Measurements from ENCODE around the gene RNPEP.
A peak's percentile ranks its signal among the peaks of the same experiment; 100 is the strongest.
"Not testable (repeated sequence)": the region's sequence is repeated elsewhere in the genome, so short reads cannot be mapped to it uniquely, and the experiment has no call there.

The RNPEP gene, protein sequence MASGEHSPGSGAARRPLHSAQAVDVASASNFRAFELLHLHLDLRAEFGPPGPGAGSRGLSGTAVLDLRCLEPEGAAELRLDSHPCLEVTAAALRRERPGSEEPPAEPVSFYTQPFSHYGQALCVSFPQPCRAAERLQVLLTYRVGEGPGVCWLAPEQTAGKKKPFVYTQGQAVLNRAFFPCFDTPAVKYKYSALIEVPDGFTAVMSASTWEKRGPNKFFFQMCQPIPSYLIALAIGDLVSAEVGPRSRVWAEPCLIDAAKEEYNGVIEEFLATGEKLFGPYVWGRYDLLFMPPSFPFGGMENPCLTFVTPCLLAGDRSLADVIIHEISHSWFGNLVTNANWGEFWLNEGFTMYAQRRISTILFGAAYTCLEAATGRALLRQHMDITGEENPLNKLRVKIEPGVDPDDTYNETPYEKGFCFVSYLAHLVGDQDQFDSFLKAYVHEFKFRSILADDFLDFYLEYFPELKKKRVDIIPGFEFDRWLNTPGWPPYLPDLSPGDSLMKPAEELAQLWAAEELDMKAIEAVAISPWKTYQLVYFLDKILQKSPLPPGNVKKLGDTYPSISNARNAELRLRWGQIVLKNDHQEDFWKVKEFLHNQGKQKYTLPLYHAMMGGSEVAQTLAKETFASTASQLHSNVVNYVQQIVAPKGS

DNA sequence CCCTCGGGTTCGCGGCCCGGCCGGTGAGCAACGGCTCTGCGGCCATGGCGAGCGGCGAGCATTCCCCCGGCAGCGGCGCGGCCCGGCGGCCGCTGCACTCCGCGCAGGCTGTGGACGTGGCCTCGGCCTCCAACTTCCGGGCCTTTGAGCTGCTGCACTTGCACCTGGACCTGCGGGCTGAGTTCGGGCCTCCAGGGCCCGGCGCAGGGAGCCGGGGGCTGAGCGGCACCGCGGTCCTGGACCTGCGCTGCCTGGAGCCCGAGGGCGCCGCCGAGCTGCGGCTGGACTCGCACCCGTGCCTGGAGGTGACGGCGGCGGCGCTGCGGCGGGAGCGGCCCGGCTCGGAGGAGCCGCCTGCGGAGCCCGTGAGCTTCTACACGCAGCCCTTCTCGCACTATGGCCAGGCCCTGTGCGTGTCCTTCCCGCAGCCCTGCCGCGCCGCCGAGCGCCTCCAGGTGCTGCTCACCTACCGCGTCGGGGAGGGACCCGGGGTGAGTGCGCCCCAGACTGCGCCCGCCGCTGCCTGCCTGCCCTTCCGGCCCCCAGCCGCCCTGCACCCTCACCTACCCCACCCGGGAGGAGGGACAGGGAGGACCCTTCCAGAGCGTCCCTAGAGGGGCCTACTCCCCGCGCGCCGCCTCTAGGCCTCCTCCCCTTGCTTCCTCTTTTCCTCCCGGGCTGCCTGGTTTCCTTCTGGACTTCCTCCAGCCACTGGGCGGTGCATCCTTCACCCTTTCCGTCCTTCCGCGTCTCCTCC is at the start of gene RNPEP:
Gene RNPEP (plus strand): TSS at position 26 of the 757 bp plus-strand sequence. CDS start 19 bp downstream, at position 45.
- Histone ChIP-seq H3K27me3 (ENCODE audit: control insufficient read depth, insufficient read depth, low read length) (no peaks in the 10 kb centered on the region), H3K9me3 (ENCODE audit: control insufficient read depth, insufficient read depth, low read length) (no peaks in the 10 kb centered on the region), H3K4me3 (ENCODE audit: low read depth, low read length) (peak within 1 kb of the TSS; percentile 89), H3K9ac (ENCODE audit: low read depth, low read length) (peak within 1 kb of the TSS; percentile 77), H3K4me1 (ENCODE audit: control insufficient read depth, insufficient read depth, low read length) (no peaks in the 10 kb centered on the region), H3K36me3 (ENCODE audit: control insufficient read depth, insufficient read depth, low read length) (0 out of 2 replicates have a peak, but pooled peaks cover 3% of the 10 kb centered on the region), H3K27ac (ENCODE audit: low read depth, low read length) (peak within 1 kb of the TSS; percentile 73)

DNA sequence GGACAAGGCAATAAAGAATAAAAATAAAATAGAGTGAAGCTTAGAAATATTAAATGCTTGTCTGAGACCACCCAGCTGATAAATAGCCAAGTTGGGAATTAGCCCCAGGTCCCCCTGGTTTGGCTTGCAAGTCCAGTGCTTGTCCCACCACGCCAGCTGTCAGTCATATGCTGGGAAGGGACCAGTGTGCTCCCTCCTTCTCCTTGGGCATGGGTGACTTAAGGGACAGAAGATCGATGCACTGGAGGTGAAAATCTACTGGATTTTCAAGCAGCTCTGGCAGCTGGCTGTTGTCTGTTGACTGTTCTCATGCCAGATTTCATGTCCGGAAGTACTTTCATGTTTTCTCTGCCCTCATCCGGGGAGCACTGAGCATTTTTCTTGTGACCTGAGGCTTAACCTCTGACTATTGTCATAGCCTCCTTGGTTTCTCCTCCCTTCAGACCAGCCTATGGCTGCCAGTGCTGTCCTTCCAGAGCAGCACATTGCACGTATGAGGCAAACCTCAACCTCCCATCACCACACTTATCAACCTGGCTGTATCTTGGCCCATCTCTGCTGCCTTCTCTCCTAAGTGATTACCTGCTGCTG is 48.5 kb upstream of the RNPEP start:
- Histone ChIP-seq H3K4me1 (ENCODE audit: control insufficient read depth, insufficient read depth, low read length) (no peaks in the 10 kb centered on the region), H3K36me3 (ENCODE audit: control insufficient read depth, insufficient read depth, low read length) (no peaks in the 10 kb centered on the region), H3K4me3 (ENCODE audit: low read depth, low read length) (no peak overlapping the region), H3K27ac (ENCODE audit: low read depth, low read length) (no peak overlapping the region), H3K27me3 (ENCODE audit: control insufficient read depth, insufficient read depth, low read length) (no peaks in the 10 kb centered on the region), H3K9ac (ENCODE audit: low read depth, low read length) (no peak overlapping the region), H3K9me3 (ENCODE audit: control insufficient read depth, insufficient read depth, low read length) (no peaks in the 10 kb centered on the region)

DNA sequence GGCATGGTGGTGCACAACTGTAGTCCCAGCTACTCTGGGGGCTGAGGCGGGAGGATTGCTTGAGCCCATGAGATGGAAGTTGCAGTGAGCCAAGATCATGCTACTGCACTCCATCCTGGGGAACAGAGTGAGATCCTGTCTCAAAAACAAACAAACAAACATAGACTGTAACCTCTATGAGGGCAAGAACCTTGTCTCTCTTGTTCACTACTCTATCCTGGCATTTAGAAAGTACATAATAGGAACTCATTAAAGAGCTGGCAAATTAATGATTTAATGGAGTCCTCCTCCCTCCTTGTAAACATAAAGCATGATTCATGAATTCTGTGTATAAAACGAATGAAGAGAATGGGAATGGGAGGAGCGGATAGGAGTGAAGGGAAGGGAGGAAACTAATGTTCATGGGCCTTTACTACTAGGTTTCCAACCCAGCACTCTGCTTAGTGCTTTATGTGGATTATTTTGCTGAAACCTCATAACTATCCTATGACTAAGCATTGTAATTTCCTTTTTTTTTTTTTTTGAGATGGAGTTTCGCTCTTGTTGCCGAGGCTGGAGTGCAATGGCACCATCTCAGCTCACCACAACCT is 44.7 kb upstream of the RNPEP start:
- Histone ChIP-seq H3K9ac (ENCODE audit: low read depth, low read length) (no peak overlapping the region), H3K9me3 (ENCODE audit: control insufficient read depth, insufficient read depth, low read length) (no peaks in the 10 kb centered on the region), H3K4me1 (ENCODE audit: control insufficient read depth, insufficient read depth, low read length) (peaks cover 11% of the 10 kb centered on the region), H3K4me3 (ENCODE audit: low read depth, low read length) (no peak overlapping the region), H3K36me3 (ENCODE audit: control insufficient read depth, insufficient read depth, low read length) (no peaks in the 10 kb centered on the region), H3K27ac (ENCODE audit: low read depth, low read length) (no peak overlapping the region), H3K27me3 (ENCODE audit: control insufficient read depth, insufficient read depth, low read length) (no peaks in the 10 kb centered on the region)

DNA sequence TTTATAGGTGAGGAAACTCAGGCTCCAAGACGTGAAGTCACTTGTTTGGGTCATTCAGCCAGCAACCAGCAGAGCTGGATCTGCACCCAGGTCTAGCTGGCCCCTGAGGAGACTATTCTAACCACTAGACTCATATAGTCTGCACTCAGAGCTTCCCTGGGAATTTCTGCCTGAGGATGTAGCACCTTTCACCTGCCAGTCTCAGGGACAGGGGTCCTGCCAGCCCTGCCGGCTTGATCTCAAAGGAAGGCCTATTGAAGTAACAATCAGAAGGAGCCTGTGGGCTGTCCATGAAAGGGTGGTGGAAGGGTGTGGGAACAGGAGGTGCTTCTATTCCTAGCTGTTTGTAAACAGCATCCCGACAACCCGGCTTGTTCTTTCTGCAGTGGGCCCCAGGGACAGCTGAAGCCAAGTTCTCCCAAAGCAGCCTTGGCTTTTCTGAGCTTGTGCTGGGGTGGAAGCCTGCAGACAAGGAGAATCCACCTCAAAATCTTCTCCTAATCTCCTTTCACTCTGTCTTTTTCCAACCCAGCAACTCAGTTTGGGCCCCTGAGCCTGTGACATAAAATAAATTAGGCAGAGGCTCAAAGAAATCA is 43.9 kb upstream of the RNPEP start:
- peaks cover 11% of the 10 kb centered on the region for H3K4me1 ChIP-seq (ENCODE audit: control insufficient read depth, insufficient read depth, low read length)
- H3K27me3 ChIP-seq (ENCODE audit: control insufficient read depth, insufficient read depth, low read length), result no peaks in the 10 kb centered on the region
- no peak overlapping the region for H3K27ac ChIP-seq (ENCODE audit: low read depth, low read length)
- H3K9ac ChIP-seq (ENCODE audit: low read depth, low read length), result no peak overlapping the region
- no peak overlapping the region for H3K4me3 ChIP-seq (ENCODE audit: low read depth, low read length)
- no peaks in the 10 kb centered on the region for H3K36me3 ChIP-seq (ENCODE audit: control insufficient read depth, insufficient read depth, low read length)
- H3K9me3 ChIP-seq (ENCODE audit: control insufficient read depth, insufficient read depth, low read length), result no peaks in the 10 kb centered on the region

DNA sequence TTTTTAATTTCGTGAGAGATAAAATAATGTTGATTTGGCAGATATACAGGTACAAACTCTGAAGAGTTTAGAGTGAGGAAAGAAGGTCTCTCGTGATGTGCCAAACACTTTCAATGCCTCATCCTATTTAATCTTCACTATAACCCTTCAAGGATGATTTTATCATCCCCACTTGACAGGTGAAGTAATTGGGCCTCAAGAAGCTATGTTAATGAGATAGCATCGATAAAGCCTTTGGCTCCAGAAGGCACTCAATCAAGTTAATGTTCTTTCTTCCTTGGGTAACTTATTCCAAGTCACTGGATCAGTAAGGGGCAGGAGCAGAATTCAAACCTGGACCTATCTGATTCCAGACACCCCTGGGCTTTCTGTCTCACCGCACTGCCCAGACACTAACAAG is 43.3 kb upstream of the RNPEP start:
- Histone ChIP-seq H3K27me3 (ENCODE audit: control insufficient read depth, insufficient read depth, low read length) (no peaks in the 10 kb centered on the region), H3K36me3 (ENCODE audit: control insufficient read depth, insufficient read depth, low read length) (no peaks in the 10 kb centered on the region), H3K4me1 (ENCODE audit: control insufficient read depth, insufficient read depth, low read length) (peaks cover 11% of the 10 kb centered on the region), H3K4me3 (ENCODE audit: low read depth, low read length) (no peak overlapping the region), H3K9ac (ENCODE audit: low read depth, low read length) (no peak overlapping the region), H3K27ac (ENCODE audit: low read depth, low read length) (no peak overlapping the region), H3K9me3 (ENCODE audit: control insufficient read depth, insufficient read depth, low read length) (no peaks in the 10 kb centered on the region)

DNA sequence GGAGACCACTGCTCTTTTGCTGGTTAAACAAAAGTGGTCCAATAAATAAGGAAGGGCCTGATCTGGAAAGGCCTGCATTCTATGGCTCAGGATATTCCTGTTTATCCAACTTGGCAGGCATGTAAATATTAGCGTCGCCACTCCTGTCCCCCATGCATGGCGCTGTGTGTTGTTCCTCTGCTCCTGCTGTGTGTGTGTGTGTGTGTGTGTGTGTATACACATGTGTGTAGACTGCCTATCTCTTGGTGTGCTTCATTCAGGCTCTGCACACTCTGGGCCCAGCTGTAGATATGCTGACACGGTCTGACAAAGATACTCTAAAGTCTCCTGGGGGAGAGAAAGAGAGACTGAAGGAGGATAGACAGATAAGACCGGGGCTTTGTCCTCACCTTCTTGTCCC is 42.9 kb upstream of the RNPEP start:
- no peak overlapping the region for H3K9ac ChIP-seq (ENCODE audit: low read depth, low read length)
- H3K27ac ChIP-seq (ENCODE audit: low read depth, low read length), result no peak overlapping the region
- no peaks in the 10 kb centered on the region for H3K27me3 ChIP-seq (ENCODE audit: control insufficient read depth, insufficient read depth, low read length)
- peaks cover 11% of the 10 kb centered on the region for H3K4me1 ChIP-seq (ENCODE audit: control insufficient read depth, insufficient read depth, low read length)
- no peaks in the 10 kb centered on the region for H3K9me3 ChIP-seq (ENCODE audit: control insufficient read depth, insufficient read depth, low read length)
- no peaks in the 10 kb centered on the region for H3K36me3 ChIP-seq (ENCODE audit: control insufficient read depth, insufficient read depth, low read length)
- H3K4me3 ChIP-seq (ENCODE audit: low read depth, low read length), result no peak overlapping the region

DNA sequence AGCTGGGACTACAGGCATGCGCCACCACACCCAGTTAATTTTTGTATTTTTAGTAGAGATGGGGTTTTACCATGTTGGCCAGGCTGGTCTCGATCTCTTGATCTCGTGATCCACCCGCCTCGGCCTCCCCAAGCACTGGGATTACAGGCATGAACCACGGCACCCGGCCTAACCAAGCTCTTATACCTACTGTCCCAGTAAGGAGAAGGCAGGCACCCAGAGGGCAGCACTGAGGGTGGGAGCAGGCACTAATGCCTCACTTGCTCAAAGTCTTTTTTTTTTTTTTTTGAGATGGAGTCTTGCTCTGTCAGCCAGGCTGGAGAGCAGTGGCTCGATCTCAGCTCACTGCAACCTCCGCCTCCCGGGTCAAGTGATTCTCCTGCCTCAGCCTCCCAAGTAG is 42.1 kb upstream of the RNPEP start:
- not testable (repeated sequence) for H3K9me3 ChIP-seq (ENCODE audit: control insufficient read depth, insufficient read depth, low read length); H3K27ac ChIP-seq (ENCODE audit: low read depth, low read length); H3K4me3 ChIP-seq (ENCODE audit: low read depth, low read length); H3K36me3 ChIP-seq (ENCODE audit: control insufficient read depth, insufficient read depth, low read length); H3K9ac ChIP-seq (ENCODE audit: low read depth, low read length); H3K27me3 ChIP-seq (ENCODE audit: control insufficient read depth, insufficient read depth, low read length)
- peaks cover 15% of the 10 kb centered on the region for H3K4me1 ChIP-seq (ENCODE audit: control insufficient read depth, insufficient read depth, low read length)

DNA sequence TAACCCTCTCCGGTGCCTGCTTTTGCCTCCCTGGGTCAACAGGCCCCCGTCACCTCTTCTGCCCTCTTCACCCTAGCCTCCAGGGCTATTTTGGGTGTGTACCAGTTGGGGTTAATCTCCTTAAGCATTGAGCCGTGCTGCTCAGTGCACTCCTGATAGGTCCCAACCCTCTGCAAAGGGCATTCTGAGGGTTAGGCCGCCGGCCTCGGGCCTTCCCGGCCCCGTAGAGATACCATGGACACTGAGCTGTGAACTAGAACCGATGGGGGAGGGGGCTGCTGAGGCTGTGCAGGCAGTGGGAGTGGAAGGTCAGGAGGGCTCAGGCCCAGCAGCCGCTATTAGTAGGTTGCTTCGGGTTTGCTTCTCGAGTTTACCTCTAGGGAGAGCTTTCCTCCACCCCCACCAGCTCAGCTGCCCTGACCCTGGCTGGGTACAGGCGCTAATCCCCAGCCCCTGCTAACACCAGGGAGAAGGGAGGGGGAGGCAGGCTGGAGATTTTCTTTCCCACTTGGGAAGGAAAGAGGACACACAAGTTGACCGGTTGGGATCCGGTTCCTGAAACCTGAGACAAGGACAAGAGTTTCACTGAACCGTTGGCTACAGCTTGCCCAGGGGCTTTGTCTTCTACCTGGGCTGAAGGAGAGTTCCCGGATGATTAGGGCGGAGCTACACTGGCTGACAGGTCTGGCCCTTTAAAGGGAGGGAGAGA is 40.9 kb upstream of the RNPEP start:
- Histone ChIP-seq H3K9me3 (ENCODE audit: control insufficient read depth, insufficient read depth, low read length) (no peaks in the 10 kb centered on the region), H3K36me3 (ENCODE audit: control insufficient read depth, insufficient read depth, low read length) (no peaks in the 10 kb centered on the region), H3K27me3 (ENCODE audit: control insufficient read depth, insufficient read depth, low read length) (peaks cover under 1% of the 10 kb centered on the region; the same call in 1 of the 2 replicates), H3K27ac (ENCODE audit: low read depth, low read length) (peak overlapping the region; percentile 95), H3K4me1 (ENCODE audit: control insufficient read depth, insufficient read depth, low read length) (peaks cover 25% of the 10 kb centered on the region), H3K9ac (ENCODE audit: low read depth, low read length) (peak overlapping the region; percentile 30), H3K4me3 (ENCODE audit: low read depth, low read length) (peak overlapping the region; percentile 26)

DNA sequence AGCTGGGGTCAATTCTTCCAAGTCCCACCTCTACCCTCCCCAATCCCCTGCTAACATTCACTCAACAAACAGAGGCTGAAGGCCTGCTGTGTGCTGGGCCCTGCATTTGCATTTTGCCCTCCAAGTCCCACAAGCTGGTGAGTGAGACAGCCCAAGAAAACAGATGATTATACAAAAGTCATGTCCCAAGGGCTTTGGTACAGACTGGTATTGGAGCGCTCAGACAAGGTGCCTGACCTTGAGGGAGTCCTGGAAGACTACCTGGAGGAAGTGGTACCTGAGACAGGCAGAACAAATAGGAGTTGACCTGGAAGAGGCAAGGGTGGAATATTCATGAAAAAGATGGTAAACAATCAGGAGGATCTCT is 40.3 kb upstream of the RNPEP start:
- H3K9me3 ChIP-seq (ENCODE audit: control insufficient read depth, insufficient read depth, low read length), result no peaks in the 10 kb centered on the region
- no peak overlapping the region for H3K4me3 ChIP-seq (ENCODE audit: low read depth, low read length)
- peaks cover 6% of the 10 kb centered on the region for H3K27me3 ChIP-seq (ENCODE audit: control insufficient read depth, insufficient read depth, low read length)
- H3K4me1 ChIP-seq (ENCODE audit: control insufficient read depth, insufficient read depth, low read length), result peaks cover 25% of the 10 kb centered on the region
- H3K36me3 ChIP-seq (ENCODE audit: control insufficient read depth, insufficient read depth, low read length), result no peaks in the 10 kb centered on the region
- H3K27ac ChIP-seq (ENCODE audit: low read depth, low read length), result peak overlapping the region; percentile 95
- no peak overlapping the region for H3K9ac ChIP-seq (ENCODE audit: low read depth, low read length)

DNA sequence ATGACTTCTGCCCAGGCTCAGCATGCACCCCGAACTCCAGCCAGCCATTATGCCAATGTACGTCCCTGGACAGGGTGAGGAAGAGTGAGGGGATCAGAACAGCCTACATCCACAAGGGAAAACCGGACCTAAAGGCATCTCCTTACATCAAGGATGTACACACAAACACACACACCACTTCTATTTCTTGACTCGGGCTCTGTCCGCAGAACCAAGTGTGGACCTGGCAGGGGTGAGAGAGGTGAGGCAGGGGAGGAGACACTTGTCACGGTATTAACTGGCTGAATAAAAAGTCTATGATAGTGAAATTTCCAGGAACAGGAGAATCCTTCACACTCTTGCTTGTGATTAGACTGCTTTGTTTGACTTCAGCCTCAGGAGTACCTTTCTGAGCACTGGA is 38.4 kb upstream of the RNPEP start:
- H3K4me3 ChIP-seq (ENCODE audit: low read depth, low read length), result no peak overlapping the region

More for the DNA sequence above, 38.4 kb upstream of the RNPEP start:
- peaks cover 25% of the 10 kb centered on the region for H3K4me1 ChIP-seq (ENCODE audit: control insufficient read depth, insufficient read depth, low read length)
- no peak overlapping the region for H3K27ac ChIP-seq (ENCODE audit: low read depth, low read length)
- H3K9me3 ChIP-seq (ENCODE audit: control insufficient read depth, insufficient read depth, low read length), result no peaks in the 10 kb centered on the region
- H3K36me3 ChIP-seq (ENCODE audit: control insufficient read depth, insufficient read depth, low read length), result no peaks in the 10 kb centered on the region
- H3K27me3 ChIP-seq (ENCODE audit: control insufficient read depth, insufficient read depth, low read length), result peaks cover 14% of the 10 kb centered on the region
- H3K9ac ChIP-seq (ENCODE audit: low read depth, low read length), result no peak overlapping the region
